HG02938 (cell line): ENCODE results near the gene KCNQ1.

ENCODE experiments used
- ATAC-seq: cut with Tn5 transposase; IDR thresholded peaks from one replicate; pipeline ENCODE4 v1.9.1; 2021; ENCODE audit warnings: mild to moderate bottlenecking, moderate library complexity; ENCODE audit not compliant: unreplicated experiment

KCNQ1 gene

GRCh38 chr11:2724653-2725367 lies 280.0 kb downstream of the KCNQ1 start:
- ATAC-seq: no peak

- no peak for ATAC-seq
Observed at GRCh38 chr11:2725368-2726300, 280.8 kb downstream of the KCNQ1 start.

GRCh38 chr11:2726964-2727363 lies 282.2 kb downstream of the KCNQ1 start:
- no peak for ATAC-seq

GRCh38 chr11:2728128-2728662 lies 283.4 kb downstream of the KCNQ1 start:
- no peak for ATAC-seq

- no peak for ATAC-seq
Observed at GRCh38 chr11:2728663-2729332, 284.0 kb downstream of the KCNQ1 start.

- no peak for ATAC-seq
Observed at GRCh38 chr11:2729841-2730240, 285.0 kb downstream of the KCNQ1 start.

GRCh38 chr11:2730272-2731129 lies 285.7 kb downstream of the KCNQ1 start:
- no peak for ATAC-seq

- ATAC-seq: no peak
Observed at GRCh38 chr11:2731130-2732125, 286.6 kb downstream of the KCNQ1 start.

GRCh38 chr11:2732261-2732939 lies 287.6 kb downstream of the KCNQ1 start:
- ATAC-seq: no peak

GRCh38 chr11:2732940-2733628 lies 288.3 kb downstream of the KCNQ1 start:
- ATAC-seq: no peak

- no peak for ATAC-seq
Observed at GRCh38 chr11:2734181-2735052, 289.6 kb downstream of the KCNQ1 start.

- no peak for ATAC-seq
Observed at GRCh38 chr11:2735053-2735589, 290.3 kb downstream of the KCNQ1 start.

- ATAC-seq: no peak
Observed at GRCh38 chr11:2736577-2737225, 291.9 kb downstream of the KCNQ1 start.

GRCh38 chr11:2737226-2737590 lies 292.4 kb downstream of the KCNQ1 start:
- no peak for ATAC-seq

GRCh38 chr11:2737866-2738265 lies 293.1 kb downstream of the KCNQ1 start:
- no peak for ATAC-seq
